ENCODE measurements around the gene NAALADL2. TPM values are rescaled to one million over a fixed set of nuclear protein-coding genes. Genes with fewer than 3 reads are reported as not detected.

NAALADL2 gene
- total RNA-seq, 1 experiment from 2014 or later: 2.7 TPM

DNA sequence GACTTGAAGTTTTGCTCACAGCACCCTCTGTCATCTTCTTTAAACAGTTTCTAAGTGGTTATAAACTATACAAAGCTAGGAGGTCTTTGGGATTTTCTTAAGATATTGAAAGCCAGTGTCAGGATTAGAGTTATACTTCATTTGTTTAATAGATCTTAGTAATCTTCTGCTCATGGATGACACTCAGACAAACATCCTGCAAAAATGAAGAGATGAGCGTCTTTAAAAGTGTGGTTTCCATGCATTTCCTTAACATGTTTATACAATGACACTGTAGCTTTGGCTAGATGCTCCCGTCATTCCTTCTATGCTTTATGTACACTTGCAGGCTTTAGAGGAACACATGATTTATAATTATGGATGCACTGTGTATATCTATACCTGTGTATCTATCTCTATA is 182.2 kb downstream of the NAALADL2 start:
- in situ Hi-C loops (cut with HindIII; ENCODE audit: low pct_unique_long_range_greater_than_20kb, low sequenced_read_pairs): no loop called here
- TF ChIP-seq, protein P1, sequence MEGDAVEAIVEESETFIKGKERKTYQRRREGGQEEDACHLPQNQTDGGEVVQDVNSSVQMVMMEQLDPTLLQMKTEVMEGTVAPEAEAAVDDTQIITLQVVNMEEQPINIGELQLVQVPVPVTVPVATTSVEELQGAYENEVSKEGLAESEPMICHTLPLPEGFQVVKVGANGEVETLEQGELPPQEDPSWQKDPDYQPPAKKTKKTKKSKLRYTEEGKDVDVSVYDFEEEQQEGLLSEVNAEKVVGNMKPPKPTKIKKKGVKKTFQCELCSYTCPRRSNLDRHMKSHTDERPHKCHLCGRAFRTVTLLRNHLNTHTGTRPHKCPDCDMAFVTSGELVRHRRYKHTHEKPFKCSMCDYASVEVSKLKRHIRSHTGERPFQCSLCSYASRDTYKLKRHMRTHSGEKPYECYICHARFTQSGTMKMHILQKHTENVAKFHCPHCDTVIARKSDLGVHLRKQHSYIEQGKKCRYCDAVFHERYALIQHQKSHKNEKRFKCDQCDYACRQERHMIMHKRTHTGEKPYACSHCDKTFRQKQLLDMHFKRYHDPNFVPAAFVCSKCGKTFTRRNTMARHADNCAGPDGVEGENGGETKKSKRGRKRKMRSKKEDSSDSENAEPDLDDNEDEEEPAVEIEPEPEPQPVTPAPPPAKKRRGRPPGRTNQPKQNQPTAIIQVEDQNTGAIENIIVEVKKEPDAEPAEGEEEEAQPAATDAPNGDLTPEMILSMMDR (IDR thresholded peaks at IDR 0.05): no peak
- TF ChIP-seq SIN3A (IDR thresholded peaks at IDR 0.05; ENCODE audit: borderline replicate concordance, insufficient read depth, low read depth, low read length): no peak
- TF ChIP-seq, protein P2, sequence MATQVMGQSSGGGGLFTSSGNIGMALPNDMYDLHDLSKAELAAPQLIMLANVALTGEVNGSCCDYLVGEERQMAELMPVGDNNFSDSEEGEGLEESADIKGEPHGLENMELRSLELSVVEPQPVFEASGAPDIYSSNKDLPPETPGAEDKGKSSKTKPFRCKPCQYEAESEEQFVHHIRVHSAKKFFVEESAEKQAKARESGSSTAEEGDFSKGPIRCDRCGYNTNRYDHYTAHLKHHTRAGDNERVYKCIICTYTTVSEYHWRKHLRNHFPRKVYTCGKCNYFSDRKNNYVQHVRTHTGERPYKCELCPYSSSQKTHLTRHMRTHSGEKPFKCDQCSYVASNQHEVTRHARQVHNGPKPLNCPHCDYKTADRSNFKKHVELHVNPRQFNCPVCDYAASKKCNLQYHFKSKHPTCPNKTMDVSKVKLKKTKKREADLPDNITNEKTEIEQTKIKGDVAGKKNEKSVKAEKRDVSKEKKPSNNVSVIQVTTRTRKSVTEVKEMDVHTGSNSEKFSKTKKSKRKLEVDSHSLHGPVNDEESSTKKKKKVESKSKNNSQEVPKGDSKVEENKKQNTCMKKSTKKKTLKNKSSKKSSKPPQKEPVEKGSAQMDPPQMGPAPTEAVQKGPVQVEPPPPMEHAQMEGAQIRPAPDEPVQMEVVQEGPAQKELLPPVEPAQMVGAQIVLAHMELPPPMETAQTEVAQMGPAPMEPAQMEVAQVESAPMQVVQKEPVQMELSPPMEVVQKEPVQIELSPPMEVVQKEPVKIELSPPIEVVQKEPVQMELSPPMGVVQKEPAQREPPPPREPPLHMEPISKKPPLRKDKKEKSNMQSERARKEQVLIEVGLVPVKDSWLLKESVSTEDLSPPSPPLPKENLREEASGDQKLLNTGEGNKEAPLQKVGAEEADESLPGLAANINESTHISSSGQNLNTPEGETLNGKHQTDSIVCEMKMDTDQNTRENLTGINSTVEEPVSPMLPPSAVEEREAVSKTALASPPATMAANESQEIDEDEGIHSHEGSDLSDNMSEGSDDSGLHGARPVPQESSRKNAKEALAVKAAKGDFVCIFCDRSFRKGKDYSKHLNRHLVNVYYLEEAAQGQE (IDR thresholded peaks at IDR 0.05; ENCODE audit: insufficient read depth in 1 of 2, low read depth in 2 of 2, low read length in 1 of 2): no peak
- TF ChIP-seq TCF7L2 (IDR thresholded peaks at IDR 0.05; ENCODE audit: low read depth, low read length): no peak
- no peak for TF ChIP-seq POLR2AphosphoS5 (IDR thresholded peaks at IDR 0.05; ENCODE audit: low read depth, low read length)
- Histone ChIP-seq H3K27ac (ENCODE audit: low read length) (no peak overlapping the region), H3K36me3 (ENCODE audit: control insufficient read depth, insufficient read depth, low read length) (no peaks in the 10 kb centered on the region), H3K4me1 (ENCODE audit: control insufficient read depth, insufficient read depth, low read length) (no peaks in the 10 kb centered on the region), H3K27me3 (ENCODE audit: control insufficient read depth, insufficient read depth, low read length) (no peaks in the 10 kb centered on the region), H3K4me3 (ENCODE audit: low read depth in 2 of 2, low read length in 2 of 2) (no peak overlapping the region), H3K9me3 (ENCODE audit: control insufficient read depth, insufficient read depth, low read depth, low read length) (no peaks in the 10 kb centered on the region)
- BruUV-seq (replicated peaks): no TSS peak
- intact Hi-C loops (cut with micrococcal nuclease; ENCODE audit: unreplicated experiment): no loop called here
- ATAC-seq (no peak), DNase-seq (ENCODE audit: low read depth, low spot score) (no peak)
- ChIA-PET CTCF (no interaction called here), POLR2A (no interaction called here)

DNA sequence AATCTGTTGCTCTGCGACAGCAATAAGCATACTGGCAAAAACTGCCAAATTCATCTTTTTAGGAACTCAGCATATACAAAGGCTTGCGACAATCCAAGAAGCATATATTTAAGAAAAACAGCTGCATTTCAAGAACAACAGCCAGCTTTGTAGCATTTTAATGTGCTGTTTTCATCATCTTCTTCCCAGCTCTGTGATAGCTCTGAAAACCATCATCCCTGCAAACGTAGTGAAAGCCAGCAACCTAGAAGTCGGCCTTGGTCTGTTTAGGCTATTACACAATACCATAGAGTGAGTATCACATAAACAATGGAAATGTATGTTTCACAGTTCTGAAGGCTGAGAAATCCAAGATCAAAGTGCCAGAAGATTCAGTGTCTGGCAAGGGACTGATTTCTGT is 187.5 kb downstream of the NAALADL2 start:
- CTCF ChIA-PET: no interaction called here

More for the DNA sequence above, 187.5 kb downstream of the NAALADL2 start:
- no TSS peak for BruUV-seq (replicated peaks)
- Histone ChIP-seq H3K9me3 (ENCODE audit: control insufficient read depth, insufficient read depth, low read depth, low read length) (peaks cover 13% of the 10 kb centered on the region; the same call in 1 of the 2 replicates), H3K4me3 (ENCODE audit: low read depth in 2 of 2, low read length in 2 of 2) (no peak overlapping the region), H3K36me3 (ENCODE audit: control insufficient read depth, insufficient read depth, low read length) (no peaks in the 10 kb centered on the region), H3K27ac (ENCODE audit: low read length) (no peak overlapping the region), H3K4me1 (ENCODE audit: control insufficient read depth, insufficient read depth, low read length) (no peaks in the 10 kb centered on the region), H3K27me3 (ENCODE audit: control insufficient read depth, insufficient read depth, low read length) (no peaks in the 10 kb centered on the region)
- ATAC-seq: no peak
- no peak for TF ChIP-seq POLR2AphosphoS5 (IDR thresholded peaks at IDR 0.05; ENCODE audit: low read depth, low read length)
- no peak for TF ChIP-seq TCF7L2 (IDR thresholded peaks at IDR 0.05; ENCODE audit: low read depth, low read length)
- TF ChIP-seq, protein P2 (IDR thresholded peaks at IDR 0.05; ENCODE audit: insufficient read depth in 1 of 2, low read depth in 2 of 2, low read length in 1 of 2): no peak
- TF ChIP-seq, protein P1 (IDR thresholded peaks at IDR 0.05): no peak
- TF ChIP-seq SIN3A (IDR thresholded peaks at IDR 0.05; ENCODE audit: borderline replicate concordance, insufficient read depth, low read depth, low read length): no peak
- POLR2A ChIA-PET: no interaction called here
- in situ Hi-C loops (cut with HindIII; ENCODE audit: low pct_unique_long_range_greater_than_20kb, low sequenced_read_pairs): no loop called here
- no peak for DNase-seq (ENCODE audit: low read depth, low spot score)
- intact Hi-C loops (cut with micrococcal nuclease; ENCODE audit: unreplicated experiment): no loop called here
